IPS DF 19.7 (cell line): ENCODE results near the gene TMBIM4.
A peak's percentile ranks its signal among the peaks of the same experiment; 100 is the strongest.

Source experiments
- DNase-seq: peaks from one replicate; pipeline ENCODE4 v3.0.0-alpha.2; 2013; ENCODE audit warnings: low read depth, low spot score

Gene TMBIM4

GRCh38 chr12:66140731-66141130 is 29.1 kb downstream of the TMBIM4 start:
- DNase-seq = no peak

- DNase-seq = no peak
Observed at GRCh38 chr12:66139328-66139727, 30.5 kb downstream of the TMBIM4 start.

- DNase-seq = no peak
Observed at GRCh38 chr12:66137937-66138336, 31.9 kb downstream of the TMBIM4 start.

GRCh38 chr12:66132408-66132807 is 37.4 kb downstream of the TMBIM4 start:
- DNase-seq = no peak

- DNase-seq = no peak
Observed at GRCh38 chr12:66131067-66131688, 38.6 kb downstream of the TMBIM4 start.

- DNase-seq = peak; percentile 75
Observed at GRCh38 chr12:66130267-66131066, 39.3 kb downstream of the TMBIM4 start, which contains the start of gene LLPH. Gene LLPH, minus strand, starts transcription at chr12:66130750. Its CDS starts 1,644 bp downstream, at chr12:66129106.

- DNase-seq = no peak
Observed at GRCh38 chr12:66129934-66130266, 39.9 kb downstream of the TMBIM4 start.

GRCh38 chr12:66127650-66128049 is 42.1 kb downstream of the TMBIM4 start:
- no peak for DNase-seq

GRCh38 chr12:66120477-66120876 is 49.3 kb downstream of the TMBIM4 start:
- DNase-seq = no peak

GRCh38 chr12:66119870-66120241 is 49.9 kb downstream of the TMBIM4 start:
- no peak for DNase-seq

- DNase-seq = no peak
Observed at GRCh38 chr12:66119229-66119869, 50.4 kb downstream of the TMBIM4 start.

- DNase-seq = no peak
Observed at GRCh38 chr12:66118240-66118891, 51.4 kb downstream of the TMBIM4 start.

GRCh38 chr12:66117242-66117641 is 52.6 kb downstream of the TMBIM4 start:
- DNase-seq = no peak

- no peak for DNase-seq
Observed at GRCh38 chr12:66115071-66115600, 54.7 kb downstream of the TMBIM4 start.

GRCh38 chr12:66113471-66113870 is 56.3 kb downstream of the TMBIM4 start:
- no peak for DNase-seq

- DNase-seq = no peak
Observed at GRCh38 chr12:66111605-66112004, 58.2 kb downstream of the TMBIM4 start.

GRCh38 chr12:66109056-66109455 is 60.7 kb downstream of the TMBIM4 start:
- no peak for DNase-seq

GRCh38 chr12:66108386-66108785 is 61.4 kb downstream of the TMBIM4 start:
- no peak for DNase-seq

GRCh38 chr12:66107451-66107915 is 62.3 kb downstream of the TMBIM4 start:
- DNase-seq = peak; percentile 85

GRCh38 chr12:66103016-66103913 is 66.5 kb downstream of the TMBIM4 start:
- DNase-seq = peak; percentile 23
